Measurements from ENCODE around the gene SWT1. TPM values are rescaled to one million over a fixed set of nuclear protein-coding genes. Genes with fewer than 3 reads are reported as not detected.

SWT1 gene
- total and polyA plus RNA-seq, 2 of the 13 experiments (the other 11 are each of a cell fraction or from before 2014, with no cell fraction given) = 1.7 to 2.5 TPM

DNA sequence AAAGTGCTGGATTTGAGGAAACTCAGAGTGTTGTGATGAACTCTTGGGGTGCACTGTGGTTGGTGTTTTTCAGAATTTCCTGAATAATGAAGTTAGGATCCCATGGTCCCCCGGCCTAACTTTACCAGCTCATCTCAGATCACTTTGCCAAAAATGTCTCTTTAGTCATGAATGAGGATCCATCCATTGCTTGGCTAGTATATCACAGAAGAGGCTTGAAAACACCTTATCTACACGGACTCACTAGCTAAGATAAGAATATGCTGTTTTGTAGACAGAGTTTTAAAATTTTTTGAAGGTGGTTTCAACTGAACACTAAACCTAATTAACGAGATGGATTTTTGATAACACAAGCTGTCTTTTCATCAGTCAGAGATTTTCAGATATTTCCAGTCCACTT, 106.3 kb downstream of the SWT1 start:
- no TSS peak for BruUV-seq (replicated peaks)
- H3K9ac ChIP-seq (ENCODE audit: insufficient read depth, low read depth, low read length) = no peak overlapping the region
- no peak overlapping the region for H3K27ac ChIP-seq (ENCODE audit: extremely low read length, insufficient read depth, low read length)
- TF ChIP-seq ZNF703 (CRISPR knock-in tag; IDR thresholded peaks at IDR 0.05; ENCODE audit: borderline replicate concordance) (no peak), HDAC6 (IDR thresholded peaks at IDR 0.05; ENCODE audit: low read depth, low read length) (no peak), ISL2 (CRISPR knock-in tag; IDR thresholded peaks at IDR 0.05) (no peak), ATAD3A (CRISPR knock-in tag; IDR thresholded peaks at IDR 0.05) (no peak), PHF5A (CRISPR knock-in tag; IDR thresholded peaks at IDR 0.05; ENCODE audit: low read depth, unreplicated experiment) (no peak), ZNF251 (CRISPR knock-in tag; IDR thresholded peaks at IDR 0.05) (no peak), ZSCAN25 (CRISPR knock-in tag; IDR thresholded peaks at IDR 0.05) (no peak), NFIC (IDR thresholded peaks at IDR 0.05; ENCODE audit: low read length) (no peak), ZNF326 (CRISPR knock-in tag; IDR thresholded peaks at IDR 0.05; ENCODE audit: borderline replicate concordance) (no peak), REXO4 (CRISPR knock-in tag; IDR thresholded peaks at IDR 0.05; ENCODE audit: borderline replicate concordance) (no peak)
- TF ChIP-seq, protein P1, sequence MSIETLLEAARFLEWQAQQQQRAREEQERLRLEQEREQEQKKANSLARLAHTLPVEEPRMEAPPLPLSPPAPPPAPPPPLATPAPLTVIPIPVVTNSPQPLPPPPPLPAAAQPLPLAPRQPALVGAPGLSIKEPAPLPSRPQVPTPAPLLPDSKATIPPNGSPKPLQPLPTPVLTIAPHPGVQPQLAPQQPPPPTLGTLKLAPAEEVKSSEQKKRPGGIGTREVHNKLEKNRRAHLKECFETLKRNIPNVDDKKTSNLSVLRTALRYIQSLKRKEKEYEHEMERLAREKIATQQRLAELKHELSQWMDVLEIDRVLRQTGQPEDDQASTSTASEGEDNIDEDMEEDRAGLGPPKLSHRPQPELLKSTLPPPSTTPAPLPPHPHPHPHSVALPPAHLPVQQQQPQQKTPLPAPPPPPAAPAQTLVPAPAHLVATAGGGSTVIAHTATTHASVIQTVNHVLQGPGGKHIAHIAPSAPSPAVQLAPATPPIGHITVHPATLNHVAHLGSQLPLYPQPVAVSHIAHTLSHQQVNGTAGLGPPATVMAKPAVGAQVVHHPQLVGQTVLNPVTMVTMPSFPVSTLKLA (IDR thresholded peaks at IDR 0.05) = no peak
- TF ChIP-seq, protein P2, sequence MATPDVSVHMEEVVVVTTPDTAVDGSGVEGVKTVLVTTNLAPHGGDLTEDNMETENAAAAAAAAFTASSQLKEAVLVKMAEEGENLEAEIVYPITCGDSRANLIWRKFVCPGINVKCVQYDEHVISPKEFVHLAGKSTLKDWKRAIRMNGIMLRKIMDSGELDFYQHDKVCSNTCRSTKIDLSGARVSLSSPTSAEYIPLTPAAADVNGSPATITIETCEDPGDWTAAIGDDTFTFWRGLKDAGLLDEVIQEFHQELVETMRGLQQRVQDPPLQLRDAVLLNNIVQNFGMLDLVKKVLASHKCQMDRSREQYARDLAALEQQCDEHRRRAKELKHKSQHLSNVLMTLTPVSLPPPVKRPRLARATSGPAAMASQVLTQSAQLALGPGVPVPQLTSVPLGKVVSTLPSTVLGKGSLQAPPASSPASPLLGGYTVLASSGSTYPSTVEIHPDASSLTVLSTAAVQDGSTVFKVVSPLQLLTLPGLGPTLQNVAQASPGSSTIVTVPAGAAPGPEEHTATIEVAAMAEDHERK (CRISPR knock-in tag; IDR thresholded peaks at IDR 0.05; ENCODE audit: low read depth) = no peak
- TF ChIP-seq, protein P3, sequence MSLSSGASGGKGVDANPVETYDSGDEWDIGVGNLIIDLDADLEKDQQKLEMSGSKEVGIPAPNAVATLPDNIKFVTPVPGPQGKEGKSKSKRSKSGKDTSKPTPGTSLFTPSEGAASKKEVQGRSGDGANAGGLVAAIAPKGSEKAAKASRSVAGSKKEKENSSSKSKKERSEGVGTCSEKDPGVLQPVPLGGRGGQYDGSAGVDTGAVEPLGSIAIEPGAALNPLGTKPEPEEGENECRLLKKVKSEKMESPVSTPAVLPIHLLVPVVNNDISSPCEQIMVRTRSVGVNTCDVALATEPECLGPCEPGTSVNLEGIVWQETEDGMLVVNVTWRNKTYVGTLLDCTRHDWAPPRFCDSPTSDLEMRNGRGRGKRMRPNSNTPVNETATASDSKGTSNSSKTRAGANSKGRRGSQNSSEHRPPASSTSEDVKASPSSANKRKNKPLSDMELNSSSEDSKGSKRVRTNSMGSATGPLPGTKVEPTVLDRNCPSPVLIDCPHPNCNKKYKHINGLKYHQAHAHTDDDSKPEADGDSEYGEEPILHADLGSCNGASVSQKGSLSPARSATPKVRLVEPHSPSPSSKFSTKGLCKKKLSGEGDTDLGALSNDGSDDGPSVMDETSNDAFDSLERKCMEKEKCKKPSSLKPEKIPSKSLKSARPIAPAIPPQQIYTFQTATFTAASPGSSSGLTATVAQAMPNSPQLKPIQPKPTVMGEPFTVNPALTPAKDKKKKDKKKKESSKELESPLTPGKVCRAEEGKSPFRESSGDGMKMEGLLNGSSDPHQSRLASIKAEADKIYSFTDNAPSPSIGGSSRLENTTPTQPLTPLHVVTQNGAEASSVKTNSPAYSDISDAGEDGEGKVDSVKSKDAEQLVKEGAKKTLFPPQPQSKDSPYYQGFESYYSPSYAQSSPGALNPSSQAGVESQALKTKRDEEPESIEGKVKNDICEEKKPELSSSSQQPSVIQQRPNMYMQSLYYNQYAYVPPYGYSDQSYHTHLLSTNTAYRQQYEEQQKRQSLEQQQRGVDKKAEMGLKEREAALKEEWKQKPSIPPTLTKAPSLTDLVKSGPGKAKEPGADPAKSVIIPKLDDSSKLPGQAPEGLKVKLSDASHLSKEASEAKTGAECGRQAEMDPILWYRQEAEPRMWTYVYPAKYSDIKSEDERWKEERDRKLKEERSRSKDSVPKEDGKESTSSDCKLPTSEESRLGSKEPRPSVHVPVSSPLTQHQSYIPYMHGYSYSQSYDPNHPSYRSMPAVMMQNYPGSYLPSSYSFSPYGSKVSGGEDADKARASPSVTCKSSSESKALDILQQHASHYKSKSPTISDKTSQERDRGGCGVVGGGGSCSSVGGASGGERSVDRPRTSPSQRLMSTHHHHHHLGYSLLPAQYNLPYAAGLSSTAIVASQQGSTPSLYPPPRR (CRISPR knock-in tag; IDR thresholded peaks at IDR 0.05; ENCODE audit: borderline replicate concordance) = no peak
- TF ChIP-seq, protein P4, sequence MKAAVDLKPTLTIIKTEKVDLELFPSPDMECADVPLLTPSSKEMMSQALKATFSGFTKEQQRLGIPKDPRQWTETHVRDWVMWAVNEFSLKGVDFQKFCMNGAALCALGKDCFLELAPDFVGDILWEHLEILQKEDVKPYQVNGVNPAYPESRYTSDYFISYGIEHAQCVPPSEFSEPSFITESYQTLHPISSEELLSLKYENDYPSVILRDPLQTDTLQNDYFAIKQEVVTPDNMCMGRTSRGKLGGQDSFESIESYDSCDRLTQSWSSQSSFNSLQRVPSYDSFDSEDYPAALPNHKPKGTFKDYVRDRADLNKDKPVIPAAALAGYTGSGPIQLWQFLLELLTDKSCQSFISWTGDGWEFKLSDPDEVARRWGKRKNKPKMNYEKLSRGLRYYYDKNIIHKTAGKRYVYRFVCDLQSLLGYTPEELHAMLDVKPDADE (CRISPR knock-in tag; IDR thresholded peaks at IDR 0.05) = no peak
- H3K9me3 ChIP-seq (ENCODE audit: low read length) = no peaks in the 10 kb centered on the region
- no peaks in the 10 kb centered on the region for H3K36me3 ChIP-seq (replicated peaks in 1 of 2; ENCODE audit: control insufficient read depth in 1 of 2, insufficient read depth in 2 of 2, low read length in 2 of 2)
- FAIRE-seq = no peak
- H2AFZ ChIP-seq (ENCODE audit: low read length) = no peak overlapping the region
- H4K20me1 ChIP-seq (ENCODE audit: insufficient read depth, low read length) = no peaks in the 10 kb centered on the region
- H3K4me1 ChIP-seq (ENCODE audit: insufficient read depth, low read length) = peaks cover 14% of the 10 kb centered on the region
- intact Hi-C loops (cut with micrococcal nuclease; ENCODE audit: unreplicated experiment) = no loop called here
- no peak overlapping the region for H3K4me3 ChIP-seq (replicated peaks in 1 of 3; ENCODE audit: insufficient read depth in 1 of 3, low read depth in 2 of 3, low read length in 3 of 3)
- ChIA-PET POLR2A (no interaction called here), CTCF (ENCODE audit: low intra/inter-chr PET ratio, low total read pairs) (no interaction called here)
- 90% methylated on average over 3 of the region's 3 CpGs for WGBS (ENCODE audit: low lambda C conversion rate)
- DNase-seq (ENCODE audit: low spot score) = no peak
- no peaks in the 10 kb centered on the region for H3K79me2 ChIP-seq (ENCODE audit: insufficient read depth, low read length)
- H3K4me2 ChIP-seq (ENCODE audit: low read depth, low read length) = no peak overlapping the region
- ATAC-seq = no peak
- in situ Hi-C loops (cut with HindIII; ENCODE audit: extremely low pct_ligation_motif_present, low pct_unique_long_range_greater_than_20kb) = no loop called here
- no peaks in the 10 kb centered on the region; a peak in 1 of 5 replicates for H3K27me3 ChIP-seq (ENCODE audit: control insufficient read depth in 1 of 2, insufficient read depth in 2 of 2, low read length in 2 of 2)

Data from HepG2 (cell line).